HFFc6 (cell line): Measurements from ENCODE around the gene KLK13. TPM values are rescaled to one million over a fixed set of nuclear protein-coding genes. Genes with fewer than 3 reads are reported as not detected.

ENCODE experiments used
- DNase-seq: peaks from one replicate; pipeline ENCODE4 v3.0.0-alpha.2; 2018
- H3K27ac Mint-ChIP-seq: 2 replicates; pipeline ENCODE4 v1.8.0; 2020; ENCODE audit warnings: mild to moderate bottlenecking, mixed read lengths
- H3K27me3 Mint-ChIP-seq: 2 replicates; pipeline ENCODE4 v1.8.0; 2021; ENCODE audit warnings: mild to moderate bottlenecking, moderate library complexity, mixed read lengths; ENCODE audit not compliant: insufficient read depth
- H3K36me3 Mint-ChIP-seq: 2 replicates; pipeline ENCODE4 v1.8.0; 2021; ENCODE audit warnings: low read depth, mixed read lengths
- H3K4me1 Mint-ChIP-seq: 2 replicates; pipeline ENCODE4 v1.8.0; 2020; ENCODE audit warnings: low read depth, mixed read lengths
- H3K4me3 Mint-ChIP-seq: 2 replicates; pipeline ENCODE4 v1.8.0; 2020; ENCODE audit warnings: mild to moderate bottlenecking, moderate library complexity, mixed read lengths
- H3K9me3 Mint-ChIP-seq: 2 replicates; pipeline ENCODE4 v1.8.0; 2020; ENCODE audit warnings: mild to moderate bottlenecking, mixed read lengths
- CTCF ChIP-seq: fragments of 200-600 bp; sonication (generic); IDR thresholded peaks from 2 replicates; pipeline ENCODE4 v1.5.0; 2021; ENCODE audit warnings: antibody characterized with exemption, mild to moderate bottlenecking
- total RNA-seq, 6 experiments: library from RNA; stranded (reverse); fragmentation: NEBNext Ultra II Directional; extraction: Animal tissue kit (Norgen Biotek cat#: 25700); gene quantifications; 2 replicates in 1 of 6; 3 replicates in 5 of 6; pipeline ENCODE4 v1.2.3, GENCODE V29; 2021

The KLK13 gene
- total RNA-seq, 6 experiments from 2014 or later, result not detected

GRCh38 chr19:51091895-51092873 is 27.3 kb upstream of the KLK13 start:
- no peaks in the 10 kb centered on the region for H3K9me3 Mint-ChIP-seq
- H3K27me3 Mint-ChIP-seq, result peaks cover 2% of the 10 kb centered on the region; the same call in 1 of the 2 replicates
- TF ChIP-seq CTCF, result no peak
- peaks cover 5% of the 10 kb centered on the region; the same call in 1 of the 2 replicates for H3K36me3 Mint-ChIP-seq
- peaks cover 11% of the 10 kb centered on the region for H3K4me1 Mint-ChIP-seq
- no peak for DNase-seq
- no peak overlapping the region for H3K27ac Mint-ChIP-seq
- no peak overlapping the region for H3K4me3 Mint-ChIP-seq

- Mint-ChIP-seq H3K36me3 (no peaks in the 10 kb centered on the region), H3K4me1 (peaks cover 6% of the 10 kb centered on the region; the same call in 1 of the 2 replicates), H3K27me3 (peaks cover 2% of the 10 kb centered on the region; the same call in 1 of the 2 replicates), H3K27ac (no peak overlapping the region), H3K4me3 (no peak overlapping the region), H3K9me3 (no peaks in the 10 kb centered on the region)
- no peak for DNase-seq
- no peak for TF ChIP-seq CTCF
Observed at GRCh38 chr19:51091126-51091525, 26.2 kb upstream of the KLK13 start.

DNA sequence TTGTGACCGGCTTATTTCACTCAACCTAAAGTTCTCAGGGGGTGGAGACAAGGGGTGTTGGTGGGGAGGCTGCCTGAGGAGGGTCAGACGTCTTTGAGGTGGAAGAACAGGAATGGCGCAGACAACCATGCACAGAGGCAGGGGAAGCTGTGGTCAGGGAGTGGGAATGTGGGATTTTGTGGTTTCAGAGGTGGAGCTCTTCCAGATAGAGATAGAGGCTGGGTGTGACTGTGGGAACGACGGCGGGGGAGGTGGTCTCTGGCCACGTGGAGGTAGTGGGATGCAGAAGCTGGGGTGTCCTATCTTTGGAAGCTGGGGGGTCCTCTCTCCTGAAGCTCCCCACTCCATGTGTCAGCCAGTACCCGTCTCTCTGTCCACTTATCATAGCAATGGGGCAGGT is 25.6 kb upstream of the KLK13 start:
- Mint-ChIP-seq H3K27ac (no peak overlapping the region), H3K36me3 (no peaks in the 10 kb centered on the region), H3K4me3 (no peak overlapping the region), H3K4me1 (peaks cover 6% of the 10 kb centered on the region; the same call in 1 of the 2 replicates), H3K9me3 (no peaks in the 10 kb centered on the region), H3K27me3 (peaks cover 2% of the 10 kb centered on the region; the same call in 1 of the 2 replicates)
- TF ChIP-seq CTCF, result no peak
- DNase-seq, result no peak

DNA sequence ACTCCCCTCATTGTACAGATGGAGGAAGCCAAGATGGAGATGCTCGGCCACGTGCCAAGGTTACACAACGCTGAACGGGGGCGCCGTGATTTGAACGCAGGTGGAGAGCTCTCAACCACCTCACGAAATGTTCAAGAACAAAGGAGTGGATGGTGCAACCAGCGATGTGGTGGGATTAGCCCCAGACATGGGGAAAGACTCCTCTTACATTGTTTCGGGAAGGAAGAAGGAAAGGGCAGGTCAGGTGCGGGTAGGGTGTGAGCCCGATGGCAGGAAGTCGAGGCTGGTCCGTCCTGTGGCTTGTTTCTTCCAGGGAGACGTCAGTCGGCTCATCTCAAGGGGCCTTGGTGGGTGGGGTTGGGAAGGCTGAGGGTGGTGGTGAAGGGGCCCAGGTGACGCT is 24.9 kb upstream of the KLK13 start:
- Mint-ChIP-seq H3K4me3 (no peak overlapping the region), H3K9me3 (no peaks in the 10 kb centered on the region), H3K4me1 (peaks cover 6% of the 10 kb centered on the region; the same call in 1 of the 2 replicates), H3K36me3 (no peaks in the 10 kb centered on the region), H3K27ac (no peak overlapping the region), H3K27me3 (peaks cover 2% of the 10 kb centered on the region; the same call in 1 of the 2 replicates)
- DNase-seq, result no peak
- no peak for TF ChIP-seq CTCF

GRCh38 chr19:51086153-51086850 is 21.4 kb upstream of the KLK13 start:
- no peak for DNase-seq
- Mint-ChIP-seq H3K36me3 (no peaks in the 10 kb centered on the region), H3K27me3 (peaks cover 5% of the 10 kb centered on the region), H3K27ac (no peak overlapping the region), H3K9me3 (no peaks in the 10 kb centered on the region; the same call in 1 of the 2 replicates), H3K4me3 (no peak overlapping the region), H3K4me1 (no peaks in the 10 kb centered on the region)
- TF ChIP-seq CTCF, result no peak
